GF-D8 (cell line): ENCODE measurements around the gene PCDHGA11.
"Not testable (repeated sequence)": the region's sequence is repeated elsewhere in the genome, so short reads cannot be mapped to it uniquely, and the experiment has no call there.

Experiments
- DNase-seq: peaks from one replicate; lab custom pipeline; 2025; lab: John Stamatoyannopoulos, UW

Gene PCDHGA11

GRCh38 chr5:141431286-141431685 is 10.4 kb downstream of the PCDHGA11 start:
- DNase-seq: no peak

- DNase-seq: not testable (repeated sequence)
These were observed 11.5 kb downstream of the PCDHGA11 start for GRCh38 chr5:141432308-141432707.

- not testable (repeated sequence) for DNase-seq
These were observed 11.9 kb downstream of the PCDHGA11 start for GRCh38 chr5:141432726-141433125.

GRCh38 chr5:141434006-141434405 is 13.2 kb downstream of the PCDHGA11 start:
- DNase-seq: no peak

- no peak for DNase-seq
These were observed 16.4 kb downstream of the PCDHGA11 start for GRCh38 chr5:141437221-141437620.

- no peak for DNase-seq
These were observed 18.7 kb downstream of the PCDHGA11 start for GRCh38 chr5:141439411-141440141.

- DNase-seq: no peak
These were observed 19.5 kb downstream of the PCDHGA11 start for GRCh38 chr5:141440341-141440740.

- DNase-seq: no peak
These were observed 20.8 kb downstream of the PCDHGA11 start for GRCh38 chr5:141441571-141442170.

- DNase-seq: no peak
These were observed 44.5 kb downstream of the PCDHGA11 start for GRCh38 chr5:141465351-141465750.
